Epithelial cell of proximal tubule (primary cell): ENCODE measurements around the gene PLEKHA4. TPM values are rescaled to one million over a fixed set of nuclear protein-coding genes. Genes with fewer than 3 reads are reported as not detected.
"Not testable (repeated sequence)": the region's sequence is repeated elsewhere in the genome, so short reads cannot be mapped to it uniquely, and the experiment has no call there.

Experiments used
- DNase-seq: peaks from one replicate; pipeline ENCODE4 v3.0.0-alpha.2; 2011; ENCODE audit warnings: low read depth
- H3K4me3 ChIP-seq: 2 replicates; pipeline ENCODE4 v1.5.1; 2011; ENCODE audit warnings: low read depth, mild to moderate bottlenecking, low read length
- total RNA-seq: library from RNA; depleted of rRNA; stranded (reverse); fragments of >200 nt; gene quantifications from 2 replicates; pipeline ENCODE4 v1.2.3, GENCODE V29; 2015
- TF ChIP-seq, protein P1 (sequence below): conservative IDR thresholded peaks from 2 replicates; pipeline ENCODE4 v1.5.1; 2012; ENCODE audit warnings: low read depth, mild to moderate bottlenecking, low read length

Gene PLEKHA4
- total RNA-seq, 1 donor from 2014 or later, result 5.0 TPM

DNA sequence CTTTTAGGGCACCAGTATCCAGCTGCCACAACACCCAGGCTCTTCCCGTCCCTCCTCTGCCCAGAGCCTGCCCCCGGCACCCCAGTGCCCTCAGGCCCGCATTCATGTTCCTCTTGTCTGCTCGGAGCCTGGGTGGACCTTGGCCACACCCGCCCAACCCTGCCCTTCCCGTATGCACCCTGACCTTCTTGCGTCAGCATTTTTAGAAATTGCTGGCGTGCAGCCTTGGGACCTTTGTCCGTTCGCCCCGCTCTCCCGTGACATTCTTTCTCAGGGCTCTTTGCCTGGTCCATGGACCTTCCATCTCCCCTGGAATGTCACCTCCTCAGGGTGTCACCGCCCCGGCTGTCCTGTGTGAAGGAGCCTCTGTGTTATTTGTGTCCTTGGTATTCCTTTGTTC is 39.3 kb upstream of the PLEKHA4 start:
- no peak for DNase-seq
- no peak overlapping the region for H3K4me3 ChIP-seq
- TF ChIP-seq, protein P1, sequence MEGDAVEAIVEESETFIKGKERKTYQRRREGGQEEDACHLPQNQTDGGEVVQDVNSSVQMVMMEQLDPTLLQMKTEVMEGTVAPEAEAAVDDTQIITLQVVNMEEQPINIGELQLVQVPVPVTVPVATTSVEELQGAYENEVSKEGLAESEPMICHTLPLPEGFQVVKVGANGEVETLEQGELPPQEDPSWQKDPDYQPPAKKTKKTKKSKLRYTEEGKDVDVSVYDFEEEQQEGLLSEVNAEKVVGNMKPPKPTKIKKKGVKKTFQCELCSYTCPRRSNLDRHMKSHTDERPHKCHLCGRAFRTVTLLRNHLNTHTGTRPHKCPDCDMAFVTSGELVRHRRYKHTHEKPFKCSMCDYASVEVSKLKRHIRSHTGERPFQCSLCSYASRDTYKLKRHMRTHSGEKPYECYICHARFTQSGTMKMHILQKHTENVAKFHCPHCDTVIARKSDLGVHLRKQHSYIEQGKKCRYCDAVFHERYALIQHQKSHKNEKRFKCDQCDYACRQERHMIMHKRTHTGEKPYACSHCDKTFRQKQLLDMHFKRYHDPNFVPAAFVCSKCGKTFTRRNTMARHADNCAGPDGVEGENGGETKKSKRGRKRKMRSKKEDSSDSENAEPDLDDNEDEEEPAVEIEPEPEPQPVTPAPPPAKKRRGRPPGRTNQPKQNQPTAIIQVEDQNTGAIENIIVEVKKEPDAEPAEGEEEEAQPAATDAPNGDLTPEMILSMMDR, result no peak

GRCh38 chr19:48906324-48906723 is 37.9 kb upstream of the PLEKHA4 start:
- TF ChIP-seq, protein P1, result no peak
- DNase-seq, result no peak
- H3K4me3 ChIP-seq, result no peak overlapping the region

GRCh38 chr19:48905664-48906063 is 37.2 kb upstream of the PLEKHA4 start:
- TF ChIP-seq, protein P1, result no peak
- no peak overlapping the region for H3K4me3 ChIP-seq
- DNase-seq, result no peak

DNA sequence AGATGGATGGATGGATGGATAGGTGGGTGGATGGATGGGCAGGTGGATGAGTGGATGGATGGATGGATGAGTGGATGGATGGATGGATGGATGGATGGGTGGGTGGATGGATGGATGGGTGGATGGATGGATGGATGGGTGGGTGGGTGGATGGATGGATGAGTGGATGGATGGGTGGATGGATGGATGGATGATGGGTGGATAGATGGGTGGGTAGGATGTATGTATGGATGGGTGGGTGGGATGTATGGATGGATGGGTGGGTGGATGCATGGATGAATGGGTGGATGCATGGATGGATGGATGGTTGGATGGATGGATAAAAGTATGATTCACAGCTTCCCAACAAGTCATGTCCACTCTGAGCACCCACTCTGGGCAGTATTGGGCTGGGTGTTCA is 35.4 kb upstream of the PLEKHA4 start:
- not testable (repeated sequence) for DNase-seq, H3K4me3 ChIP-seq

DNA sequence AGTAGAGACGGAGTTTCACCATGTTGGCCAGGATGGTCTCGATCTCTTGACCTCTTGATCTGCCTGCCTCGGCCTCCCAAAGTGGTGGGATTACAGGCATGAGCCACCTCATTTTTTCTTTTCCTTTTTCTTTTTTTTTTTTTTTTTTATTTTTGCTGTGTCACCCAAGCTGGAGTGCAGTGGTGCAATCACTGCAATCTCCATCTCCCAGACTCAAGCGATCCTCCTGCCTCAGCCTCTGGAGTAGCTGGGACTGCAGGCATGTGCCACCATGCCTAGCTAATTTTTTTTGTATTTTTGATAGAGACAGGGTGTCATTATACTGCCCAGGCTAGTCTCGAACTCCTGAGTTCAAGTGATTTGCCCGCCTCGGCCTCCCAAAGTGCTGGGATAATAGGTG is 33.9 kb upstream of the PLEKHA4 start:
- not testable (repeated sequence) for H3K4me3 ChIP-seq, DNase-seq

GRCh38 chr19:48900477-48901406 is 32.3 kb upstream of the PLEKHA4 start:
- TF ChIP-seq, protein P1, result no peak
- DNase-seq, result no peak
- H3K4me3 ChIP-seq, result peak overlapping the region; percentile 98

DNA sequence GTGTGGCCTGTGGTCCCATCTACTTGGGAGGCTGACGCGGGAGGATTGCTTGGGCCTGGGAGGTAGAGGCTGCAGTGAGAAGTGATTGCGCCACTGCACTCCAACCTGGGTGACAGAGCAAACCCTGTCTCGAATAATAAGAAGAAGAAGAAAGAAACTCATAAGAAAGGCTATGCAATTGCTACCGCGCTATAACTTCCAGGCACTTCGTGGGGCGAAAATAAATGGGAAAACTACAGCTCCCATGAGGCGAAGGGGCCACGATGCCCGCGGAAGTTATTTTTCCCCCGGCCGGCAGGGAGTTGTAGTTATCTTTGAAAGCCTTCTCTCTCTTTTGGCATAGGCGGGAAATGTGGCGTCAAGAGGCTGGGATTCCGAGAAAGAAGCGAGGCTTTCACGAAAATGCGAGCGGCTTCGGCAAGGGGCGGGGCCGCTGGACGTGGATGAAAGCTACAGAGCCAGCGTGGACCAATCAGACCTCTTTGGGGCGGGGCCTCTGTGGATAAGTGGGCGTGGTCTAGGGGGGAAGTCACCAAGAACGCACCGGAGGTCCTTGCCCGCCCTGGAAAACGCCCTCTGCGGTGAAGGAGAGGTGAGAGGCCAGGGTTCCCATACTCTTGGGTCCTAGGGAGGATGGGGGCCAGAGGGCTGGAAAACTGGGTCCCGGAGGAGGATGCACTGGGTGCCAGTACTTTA is 31.5 kb upstream of the PLEKHA4 start, which contains the start of gene NUCB1:
Gene NUCB1, plus strand, starts transcription at position 532 of the 696 bp plus-strand sequence. CDS start 485 bp downstream, outside the sequence.
- TF ChIP-seq, protein P1, result peak; percentile 26
- peak; percentile 83 for DNase-seq
- peak within 1 kb of the TSS; percentile 98 for H3K4me3 ChIP-seq

DNA sequence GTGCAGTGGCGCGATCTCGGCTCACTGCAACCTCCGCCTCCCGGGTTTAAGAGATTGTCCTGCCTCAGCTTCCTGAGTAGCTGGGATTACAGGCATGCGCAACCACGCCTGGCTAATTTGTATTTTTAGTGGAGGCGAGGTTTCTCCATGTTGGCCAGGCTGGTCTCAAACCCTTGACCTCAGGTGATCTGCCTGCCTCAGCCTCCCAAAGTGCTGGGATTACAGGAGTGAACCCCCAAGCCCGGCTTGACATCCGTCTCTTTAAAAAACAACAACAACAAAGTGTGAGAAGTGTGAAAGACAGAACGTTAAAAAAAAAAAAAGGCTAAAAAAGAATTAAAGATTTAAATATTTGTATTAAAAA is 31.0 kb upstream of the PLEKHA4 start:
- H3K4me3 ChIP-seq, result peak overlapping the region; percentile 98
- DNase-seq, result not testable (repeated sequence)
